Breast epithelium (tissue), 4 donors: Measurements from ENCODE around the gene PSD. TPM values are rescaled to one million over a fixed set of nuclear protein-coding genes. Genes with fewer than 3 reads are reported as not detected.
A peak's percentile ranks its signal among the peaks of the same experiment; 100 is the strongest.

Experiments
- DNase-seq, 2 donors: peaks; one replicate each; pipeline ENCODE4 v3.0.0-alpha.2; 2019; ENCODE audit warnings: low spot score in 2 of 2
- H3K27ac ChIP-seq, 2 donors: fragments of 200-600 bp; sonication (generic) in 1 of 2; one replicate each; pipeline ENCODE4 v1.5.1; 2016 to 2019; ENCODE audit warnings: mild to moderate bottlenecking in 1 of 2
- H3K27me3 ChIP-seq, 2 donors: fragments of 200-600 bp; sonication (generic) in 1 of 2; one replicate each; pipeline versions ENCODE4 v1.5.1 to v1.6.0; 2017 to 2019; ENCODE audit warnings: control low read depth in 1 of 2, mild to moderate bottlenecking in 1 of 2
- H3K36me3 ChIP-seq: fragments of 200-600 bp; one replicate; pipeline ENCODE4 v1.5.1; 2019
- H3K4me1 ChIP-seq, 2 donors: fragments of 200-600 bp; sonication (generic); one replicate each; pipeline ENCODE4 v1.5.1; 2016 to 2019; ENCODE audit warnings: control low read depth in 1 of 2
- H3K4me3 ChIP-seq, 3 donors: fragments of 200-600 bp; sonication (generic); 1 replicate in 2 of 3; 2 replicates in 1 of 3; pipeline ENCODE4 v1.5.1; 2016 to 2019; ENCODE audit warnings: mild to moderate bottlenecking in 3 of 3, moderate library complexity in 2 of 3
- H3K9me3 ChIP-seq, 2 donors: fragments of 200-600 bp; sonication (generic) in 1 of 2; one replicate each; pipeline ENCODE4 v1.5.1; 2016 to 2019; ENCODE audit warnings: control low read depth in 1 of 2
- CTCF ChIP-seq, 3 donors: fragments of 450-650 bp; IDR thresholded peaks; one replicate each; pipeline ENCODE4 v1.5.1; 2016 to 2017; ENCODE audit warnings: antibody characterized with exemption in 3 of 3, mild to moderate bottlenecking in 3 of 3, moderate library complexity in 3 of 3
- POLR2A ChIP-seq: fragments of 450-650 bp; IDR thresholded peaks from one replicate; pipeline ENCODE4 v1.6.1; 2016; ENCODE audit warnings: antibody characterized with exemption, mild to moderate bottlenecking, moderate library complexity
- POLR2AphosphoS5 ChIP-seq, 3 donors: sonication (generic); formaldehyde crosslinking; IDR thresholded peaks; one replicate each; pipeline ENCODE4 v1.6.1; 2017; ENCODE audit warnings: antibody characterized with exemption in 3 of 3
- intact Hi-C: fragments of 100-400 bp; cut with DNase I; formaldehyde crosslinking; loops from one replicate; pipeline ENCODE4 v1.15.1; 2023; ENCODE audit warnings: low total_unique reads
- total RNA-seq, 3 donors: library from RNA; depleted of rRNA; stranded (reverse); fragments of >200 nt; gene quantifications; one replicate each; pipeline ENCODE4 v1.1.0, GENCODE V29; 2016

The PSD gene
- total RNA-seq, 3 donors from 2014 or later = 0.96 to 13.4 (median 6.3) TPM

DNA sequence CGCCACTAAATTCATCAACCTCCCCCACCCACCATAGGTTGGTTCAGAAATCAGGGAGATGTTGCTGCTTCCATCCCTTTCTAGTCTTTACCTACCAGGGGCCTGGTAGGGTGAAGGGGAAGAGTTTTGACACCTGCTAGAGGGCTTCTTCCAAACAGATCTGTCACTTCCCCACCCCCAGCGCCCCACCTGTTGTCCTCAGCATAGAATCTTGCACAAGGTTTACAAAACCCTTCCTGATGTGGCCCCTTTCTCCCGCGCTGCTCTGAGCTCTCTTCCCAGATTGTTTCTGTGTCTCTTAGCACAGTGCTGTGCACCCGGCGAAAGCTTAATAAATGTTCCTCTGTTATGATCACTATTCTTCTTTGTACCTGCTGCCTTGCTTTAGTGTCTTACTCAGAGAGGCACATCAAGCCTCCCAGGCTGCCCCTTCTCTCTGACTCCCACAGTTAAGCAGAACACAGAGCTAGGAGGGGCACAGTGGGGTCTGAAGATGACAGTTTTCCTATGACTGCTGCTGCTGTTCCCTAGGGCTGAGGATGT lies 44.0 kb upstream of the PSD start:
- Histone ChIP-seq H3K27ac (no peak overlapping the region), H3K4me3 (no peak overlapping the region), H3K36me3 (no peaks in the 10 kb centered on the region), H3K4me1 (no peaks in the 10 kb centered on the region), H3K9me3 (no peaks in the 10 kb centered on the region), H3K27me3 (no peaks in the 10 kb centered on the region)
- TF ChIP-seq POLR2AphosphoS5 (IDR thresholded peaks at IDR 0.05) = no peak
- no peak for TF ChIP-seq CTCF (IDR thresholded peaks at IDR 0.05)
- intact Hi-C loops = no loop called here
- DNase-seq = no peak

DNA sequence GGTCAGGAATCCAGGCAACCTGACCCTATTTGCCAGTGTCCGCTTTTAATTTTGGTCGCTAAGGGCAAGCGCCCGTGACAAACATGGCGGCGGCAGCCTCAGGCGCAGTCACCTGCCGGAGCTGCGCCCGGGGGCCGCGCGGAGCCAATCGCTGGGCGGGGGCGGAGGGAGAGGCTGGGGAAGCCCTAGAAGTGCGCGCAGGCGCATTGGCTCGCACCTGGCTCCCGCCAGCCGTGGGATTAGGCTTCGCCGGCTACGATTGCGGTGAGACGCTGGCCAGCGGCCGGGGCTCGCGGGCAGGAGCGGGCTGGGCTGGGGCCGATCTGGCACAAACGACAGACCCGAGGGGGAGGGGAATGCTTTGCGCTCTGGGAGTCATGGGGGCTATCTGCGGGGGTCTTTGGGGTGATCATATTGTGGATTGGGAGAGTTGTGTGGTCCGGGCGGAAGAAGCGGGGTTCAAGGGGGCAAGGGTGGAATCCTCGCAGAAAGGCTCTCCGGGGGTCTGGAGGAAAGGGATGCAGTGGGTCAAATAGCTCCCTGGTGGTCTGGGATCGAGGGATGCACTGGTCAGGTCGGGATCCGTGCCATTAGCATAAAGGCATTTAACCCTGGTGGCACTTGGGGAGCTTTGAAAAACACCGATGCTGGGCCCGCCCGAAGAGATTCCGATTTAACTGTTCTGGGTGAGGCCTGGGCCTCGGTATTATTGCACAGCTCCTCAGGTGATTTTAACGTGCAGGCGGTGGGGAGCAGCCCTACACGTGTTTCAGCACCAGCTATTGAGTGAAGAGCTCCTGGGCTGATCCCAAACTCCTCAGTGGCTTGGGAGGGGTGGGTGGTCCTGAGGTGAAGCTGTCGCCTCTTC lies 42.8 kb upstream of the PSD start:
- no peaks in the 10 kb centered on the region for H3K36me3 ChIP-seq
- no peaks in the 10 kb centered on the region for H3K9me3 ChIP-seq
- TF ChIP-seq POLR2AphosphoS5 (IDR thresholded peaks at IDR 0.05) (peak in 2 of 3 donors; percentile 40 to 52), CTCF (IDR thresholded peaks at IDR 0.05) (no peak)
- DNase-seq = peak; percentile 90 to 94
- intact Hi-C loops = no loop called here
- H3K4me3 ChIP-seq = peak overlapping the region; percentile 55 to 82 (median 59)
- peak overlapping the region in 1 of 2 donors; percentile 5 for H3K27ac ChIP-seq
- H3K27me3 ChIP-seq = no peaks in the 10 kb centered on the region
- H3K4me1 ChIP-seq = no peaks in the 10 kb centered on the region

DNA sequence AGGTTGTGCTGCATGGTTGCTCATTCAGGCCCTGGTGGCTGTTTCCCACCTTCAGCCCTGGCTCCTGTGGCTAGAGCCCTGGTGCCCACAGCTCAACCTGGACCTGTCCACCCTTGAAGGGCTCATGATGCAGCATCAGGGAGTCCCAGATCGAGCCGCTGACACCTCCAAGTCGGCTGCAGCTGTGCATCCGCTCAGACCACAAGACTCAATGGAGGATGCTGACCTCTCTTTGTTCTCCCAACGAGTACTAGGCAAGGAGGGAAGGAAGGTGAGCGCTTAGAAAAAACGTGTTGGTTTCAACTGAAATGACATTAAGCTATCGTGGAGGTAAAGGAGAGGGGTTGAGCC lies 42.2 kb upstream of the PSD start:
- no peak for TF ChIP-seq POLR2AphosphoS5 (IDR thresholded peaks at IDR 0.05)
- TF ChIP-seq CTCF (IDR thresholded peaks at IDR 0.05) = no peak
- no peak for TF ChIP-seq POLR2A
- H3K4me3 ChIP-seq = peak overlapping the region; percentile 55 to 82 (median 59)
- intact Hi-C loops = no loop called here
- H3K27ac ChIP-seq = peak overlapping the region in 1 of 2 donors; percentile 5
- no peaks in the 10 kb centered on the region for H3K27me3 ChIP-seq
- H3K4me1 ChIP-seq = no peaks in the 10 kb centered on the region
- H3K9me3 ChIP-seq = no peaks in the 10 kb centered on the region
- no peaks in the 10 kb centered on the region for H3K36me3 ChIP-seq
- no peak for DNase-seq

GRCh38 chr10:102458656-102459055 lies 40.1 kb upstream of the PSD start:
- H3K36me3 ChIP-seq = no peaks in the 10 kb centered on the region
- TF ChIP-seq CTCF (IDR thresholded peaks at IDR 0.05) = no peak
- no peak for TF ChIP-seq POLR2A
- no peak for TF ChIP-seq POLR2AphosphoS5 (IDR thresholded peaks at IDR 0.05)
- DNase-seq = no peak
- no peak overlapping the region for H3K4me3 ChIP-seq
- H3K27ac ChIP-seq = no peak overlapping the region
- no peaks in the 10 kb centered on the region for H3K9me3 ChIP-seq
- H3K4me1 ChIP-seq = no peaks in the 10 kb centered on the region
- no peaks in the 10 kb centered on the region for H3K27me3 ChIP-seq
- intact Hi-C loops = no loop called here

GRCh38 chr10:102457591-102458150 lies 39.1 kb upstream of the PSD start:
- intact Hi-C loops = no loop called here
- H3K27ac ChIP-seq = no peak overlapping the region
- no peak overlapping the region for H3K4me3 ChIP-seq
- H3K36me3 ChIP-seq = no peaks in the 10 kb centered on the region
- no peaks in the 10 kb centered on the region for H3K27me3 ChIP-seq
- no peak for DNase-seq
- no peaks in the 10 kb centered on the region for H3K4me1 ChIP-seq
- TF ChIP-seq POLR2A (no peak), POLR2AphosphoS5 (IDR thresholded peaks at IDR 0.05) (no peak), CTCF (IDR thresholded peaks at IDR 0.05) (no peak)
- no peaks in the 10 kb centered on the region for H3K9me3 ChIP-seq
